SK-N-SH (cell line): ENCODE results near the gene PEAK1.

ENCODE experiments used
- FOSL2 ChIP-seq: IDR thresholded peaks from 2 replicates; pipeline ENCODE4 v1.4.0; 2012; ENCODE audit warnings: low read depth, mild to moderate bottlenecking, moderate library complexity, borderline replicate concordance
- SIN3A ChIP-seq: IDR thresholded peaks from 2 replicates; pipeline ENCODE4 v1.6.1; 2012; ENCODE audit warnings: low read depth, mild to moderate bottlenecking, low read length, moderate library complexity, borderline replicate concordance

GRCh38 chr15:77418966-77419835 is 703 bp downstream of the PEAK1 start:
- TF ChIP-seq FOSL2 (no peak), SIN3A (no peak)
